ENCODE data around the gene NT5DC3.
"Not testable (repeated sequence)": the region's sequence is repeated elsewhere in the genome, so short reads cannot be mapped to it uniquely, and the experiment has no call there.

Gene NT5DC3

DNA sequence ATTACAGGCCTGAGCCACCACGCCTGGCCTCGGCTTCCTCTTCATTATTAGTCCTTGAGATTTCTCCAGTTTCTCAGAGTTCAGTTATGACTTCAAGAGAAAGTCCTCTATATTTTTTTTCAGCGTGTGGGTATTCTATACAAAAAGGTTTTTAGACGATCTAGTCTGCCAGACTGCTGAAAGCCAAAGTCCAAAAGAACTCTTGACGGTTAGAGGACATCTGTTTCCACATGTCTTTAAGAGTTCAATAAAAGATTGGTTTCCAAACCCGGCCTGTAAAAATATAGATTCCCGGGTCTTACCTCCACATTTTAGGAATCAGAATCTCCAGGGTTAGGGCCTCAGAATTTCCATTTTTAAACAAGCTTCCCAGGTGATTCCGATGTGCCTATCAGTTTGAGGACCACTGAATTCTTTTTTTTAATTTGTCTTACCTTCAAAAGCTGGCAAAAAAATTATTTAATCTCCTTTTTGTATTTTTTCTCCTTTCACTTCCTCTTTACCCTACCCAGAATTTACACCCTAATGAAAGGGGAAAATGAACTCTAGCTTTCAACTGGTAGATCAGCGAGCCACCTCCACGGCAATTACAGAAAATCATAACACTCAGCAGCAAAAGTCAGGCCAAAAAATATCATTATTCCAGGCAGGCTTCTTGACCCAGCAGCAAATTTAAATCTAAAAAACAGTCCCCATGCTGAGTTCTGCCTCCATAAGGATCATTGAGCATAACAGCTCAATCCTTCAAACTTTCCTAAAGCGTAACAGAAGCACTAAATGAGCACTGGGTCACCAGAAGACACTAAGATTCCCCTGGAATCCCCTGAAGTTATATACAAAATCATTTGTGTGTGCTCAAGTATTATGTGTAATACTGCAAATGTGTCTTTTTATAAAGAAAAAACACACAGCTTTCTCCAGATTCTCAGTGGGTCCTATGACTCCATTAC lies 8.7 kb downstream of the NT5DC3 start:
- no peak for DNase-seq

DNA sequence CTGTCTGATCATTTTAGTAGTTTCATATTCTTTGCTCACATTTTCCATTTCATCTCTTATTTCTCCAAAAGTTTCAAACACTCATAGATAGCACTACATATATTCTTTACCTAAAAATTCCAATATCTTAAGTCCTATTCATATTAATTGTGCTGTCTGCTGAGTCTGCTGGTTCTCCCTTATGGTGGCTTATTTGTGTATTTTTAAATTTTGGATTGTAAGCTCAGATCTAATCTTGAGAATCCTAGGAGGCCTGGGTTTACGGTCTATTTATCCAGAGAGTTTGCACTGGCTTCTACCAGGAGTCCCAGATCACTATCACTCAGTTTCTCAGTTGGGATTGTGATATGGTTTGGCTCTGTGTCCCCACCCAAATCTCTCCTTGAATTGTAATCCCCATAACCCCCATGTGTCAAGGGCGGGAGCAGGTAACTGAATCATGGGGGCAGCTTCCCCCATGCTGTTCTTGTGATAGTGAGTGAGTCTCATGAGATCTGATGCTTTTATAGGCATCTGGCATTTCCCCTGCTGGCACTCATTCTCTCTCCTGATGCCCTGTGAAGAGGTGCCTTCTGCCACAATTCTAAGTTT lies 10.2 kb downstream of the NT5DC3 start:
- no peak for DNase-seq

DNA sequence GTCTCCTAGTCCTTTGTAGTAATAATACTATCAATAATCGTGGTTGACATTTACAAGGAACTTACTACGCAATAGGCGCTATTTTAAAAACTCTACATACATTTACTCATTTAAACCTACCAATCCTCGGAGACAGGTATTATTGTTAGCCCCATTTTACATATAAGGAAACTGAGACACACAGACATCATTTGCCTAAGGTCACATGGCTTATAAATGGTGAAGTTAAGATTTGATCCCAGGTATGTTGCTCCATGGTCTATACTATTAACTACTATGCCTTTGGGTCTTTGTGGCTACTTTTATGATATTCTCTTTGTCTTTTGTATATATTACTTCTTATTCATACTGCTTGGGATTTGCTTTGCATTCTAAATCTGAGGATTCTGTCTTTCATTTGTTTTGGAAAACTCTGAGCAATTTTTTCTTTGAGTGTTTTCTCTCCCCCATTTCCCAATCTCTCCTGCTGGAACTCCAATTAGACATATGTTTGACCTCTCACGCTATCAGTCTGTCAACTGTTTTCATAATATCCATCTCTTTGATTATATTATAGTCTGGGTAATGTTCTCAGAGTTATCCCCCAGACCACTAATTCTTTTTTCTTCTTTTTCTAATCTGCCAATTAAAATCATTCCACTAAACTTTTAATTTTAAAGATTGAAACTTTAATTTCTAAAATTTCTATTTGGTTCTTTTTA lies 10.9 kb downstream of the NT5DC3 start:
- no peak for DNase-seq

DNA sequence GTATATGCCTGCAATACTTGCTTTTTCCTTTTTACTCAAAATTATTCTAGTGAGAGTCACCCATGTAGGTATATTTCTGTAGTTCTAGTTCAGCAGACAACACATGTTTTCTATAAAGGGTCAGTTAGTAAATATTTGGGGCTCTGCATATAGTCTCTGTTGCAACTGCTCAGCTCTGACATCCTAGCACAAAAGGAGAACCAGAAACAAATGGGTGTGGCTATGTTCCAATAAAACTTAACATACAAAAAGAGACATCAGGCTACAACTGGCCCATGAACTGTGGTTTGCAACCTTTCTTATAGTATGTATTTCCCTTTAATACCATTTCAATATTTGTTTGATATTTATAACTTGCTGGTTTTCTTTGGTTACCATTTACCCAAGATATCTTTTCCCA lies 11.9 kb downstream of the NT5DC3 start:
- DNase-seq = no peak

DNA sequence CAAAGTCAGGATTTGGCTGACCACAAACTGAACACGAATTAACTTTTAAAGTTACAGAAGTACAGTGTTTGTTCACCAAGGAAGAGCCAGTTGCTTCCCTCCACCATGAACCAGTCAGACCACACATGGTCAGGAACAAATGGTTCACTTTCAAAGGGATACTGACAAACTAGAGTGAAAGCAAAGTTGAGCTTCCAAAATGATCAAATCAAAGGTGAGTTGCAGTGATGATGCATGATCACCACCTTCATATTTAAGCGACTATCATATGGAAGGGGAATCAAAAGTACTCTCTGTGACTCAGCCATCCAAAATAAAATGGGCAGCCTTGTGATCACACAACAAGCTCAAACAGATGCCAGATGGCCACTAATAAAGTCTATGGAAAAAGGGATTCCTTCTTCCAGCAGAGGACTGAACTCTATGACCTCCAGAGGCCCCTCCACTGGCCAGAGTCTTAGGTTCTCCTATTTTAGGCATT lies 13.1 kb downstream of the NT5DC3 start:
- DNase-seq = no peak

DNA sequence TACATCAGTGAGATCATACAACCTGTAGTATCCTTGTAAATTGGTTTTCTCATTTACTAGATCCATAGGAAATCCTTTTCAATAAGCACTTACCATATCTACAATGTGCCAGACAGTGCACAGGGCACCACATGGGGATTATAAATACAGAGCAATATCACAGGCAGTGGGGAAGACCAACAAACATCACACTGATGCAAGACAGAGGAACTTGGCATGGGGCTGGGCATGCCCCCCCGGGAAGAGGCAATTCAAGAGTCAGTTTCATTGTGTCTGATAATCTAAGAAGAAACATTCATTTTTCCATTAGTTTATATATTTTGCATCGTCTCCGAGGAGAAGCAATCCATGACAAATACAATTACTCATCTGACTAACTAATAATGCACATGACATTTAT lies 16.2 kb downstream of the NT5DC3 start:
- no peak for DNase-seq

DNA sequence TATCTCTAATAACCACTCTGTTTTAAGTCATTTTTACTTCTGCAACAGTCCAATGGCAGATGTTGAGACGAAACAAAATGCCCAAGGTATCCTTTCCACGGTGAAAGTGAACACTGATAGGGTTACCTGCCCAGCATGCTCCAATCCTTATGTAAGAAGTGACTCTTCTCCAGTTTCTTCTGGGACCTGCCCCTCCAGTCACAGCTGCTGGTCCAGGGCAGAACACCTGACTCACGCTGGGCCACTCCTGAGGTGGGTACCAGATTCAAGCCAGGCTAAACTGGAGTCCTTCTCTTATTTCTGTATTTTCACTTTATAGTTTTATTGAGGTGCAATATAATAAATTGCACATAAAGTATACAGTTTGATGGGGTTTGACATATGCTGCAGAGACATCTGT lies 16.7 kb downstream of the NT5DC3 start:
- no peak for DNase-seq

DNA sequence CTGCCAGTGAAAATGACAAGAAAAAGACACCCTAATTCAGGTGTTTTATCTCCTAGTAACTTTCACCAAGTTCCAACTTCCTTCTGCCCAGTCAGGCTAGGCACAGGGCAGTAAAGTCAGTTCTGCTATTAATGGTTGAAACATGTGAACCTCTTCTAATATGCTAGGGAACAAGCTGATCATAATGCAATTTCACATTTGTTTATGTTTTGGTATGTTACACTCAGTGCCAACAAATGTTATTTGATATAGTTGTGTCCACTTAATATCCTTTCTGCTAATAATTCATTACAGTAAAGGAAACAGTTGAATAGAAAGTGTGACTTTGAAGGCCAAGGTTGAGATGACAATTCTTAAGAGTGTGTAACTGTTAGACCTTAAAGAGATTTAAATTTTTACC lies 17.2 kb downstream of the NT5DC3 start:
- DNase-seq = no peak

DNA sequence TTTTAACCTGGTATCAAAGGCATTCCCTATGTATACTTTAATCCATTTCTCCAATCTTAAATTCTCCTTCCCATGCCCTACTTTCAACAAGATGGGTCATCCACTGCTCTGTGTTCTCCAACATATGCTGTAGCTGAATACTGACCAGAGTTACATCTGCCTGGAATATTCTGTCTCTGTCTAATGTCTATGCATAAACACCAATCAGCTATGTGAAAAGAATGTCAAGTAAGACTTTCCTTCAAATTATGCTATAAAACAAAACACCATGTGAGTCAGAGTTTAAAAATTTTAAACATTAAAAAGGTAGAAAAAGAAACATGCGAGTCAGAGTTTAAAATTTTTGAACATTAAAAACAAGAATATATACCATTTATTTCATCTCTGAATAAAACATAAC lies 19.3 kb downstream of the NT5DC3 start:
- DNase-seq = peak; percentile 50

DNA sequence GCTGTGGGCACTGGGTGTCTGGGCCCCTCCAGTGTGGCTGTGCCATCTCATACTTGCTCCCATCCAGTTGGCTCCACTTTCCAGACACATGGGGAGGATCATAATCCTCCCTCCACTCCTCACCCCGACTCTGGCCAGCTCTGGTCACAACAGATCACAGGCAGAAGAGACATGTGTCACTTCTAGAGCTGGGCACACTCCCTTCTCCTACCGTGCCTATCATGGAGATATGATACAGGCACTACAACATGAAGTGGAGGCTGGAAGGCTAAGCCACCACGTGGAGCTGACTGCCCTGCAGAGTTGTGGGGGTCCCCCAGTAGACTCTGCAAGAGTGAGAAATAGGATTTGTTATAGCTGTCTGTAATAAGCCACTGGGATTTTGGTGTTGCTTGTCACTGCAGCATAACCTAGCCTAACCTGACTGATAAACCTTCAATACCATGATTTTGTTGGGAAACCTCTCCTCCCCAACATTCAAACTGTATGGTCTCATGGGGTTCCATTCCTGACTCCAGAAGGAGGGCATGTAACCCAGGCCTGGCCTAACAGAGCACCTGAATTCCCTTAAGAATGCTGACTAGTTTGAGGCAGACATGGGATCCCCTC lies 20.0 kb downstream of the NT5DC3 start:
- DNase-seq = no peak

DNA sequence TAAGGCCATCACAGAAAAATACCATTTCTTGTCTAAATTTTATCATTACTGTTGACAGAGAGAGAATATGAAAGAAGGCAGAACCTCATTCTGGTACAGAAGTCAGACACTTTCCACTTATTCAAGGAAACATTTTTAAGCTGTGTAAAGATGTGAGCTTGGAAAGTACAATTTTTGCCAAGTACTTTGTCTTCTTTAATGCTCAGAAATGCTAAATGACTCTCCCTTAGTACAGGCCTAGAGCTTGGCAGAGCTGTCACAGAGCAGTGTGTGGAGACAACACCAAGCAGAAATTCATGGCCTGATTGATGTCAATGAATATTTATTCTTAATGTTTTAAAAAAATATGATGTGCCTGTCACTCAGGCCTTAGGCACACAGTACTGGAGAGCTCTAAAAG lies 20.7 kb downstream of the NT5DC3 start:
- no peak for DNase-seq

DNA sequence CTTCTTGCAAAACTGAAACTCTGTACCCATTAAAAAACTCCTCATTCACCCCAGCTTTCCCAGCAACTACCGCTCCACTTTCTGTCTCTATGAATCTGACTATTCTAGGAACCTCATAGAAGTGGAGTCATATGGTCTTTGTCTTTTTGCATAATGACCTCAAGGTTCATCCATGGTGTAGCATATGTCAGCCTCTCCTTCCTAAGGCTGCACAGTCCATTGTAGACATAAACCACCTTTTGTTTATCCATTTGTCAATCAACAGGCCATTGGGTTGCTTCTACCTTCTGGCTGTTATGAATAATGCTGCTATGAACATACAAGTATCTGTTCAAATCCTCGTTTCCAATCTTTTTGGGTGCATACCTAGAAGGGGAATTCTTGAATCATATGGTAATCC lies 21.1 kb downstream of the NT5DC3 start:
- DNase-seq = no peak

DNA sequence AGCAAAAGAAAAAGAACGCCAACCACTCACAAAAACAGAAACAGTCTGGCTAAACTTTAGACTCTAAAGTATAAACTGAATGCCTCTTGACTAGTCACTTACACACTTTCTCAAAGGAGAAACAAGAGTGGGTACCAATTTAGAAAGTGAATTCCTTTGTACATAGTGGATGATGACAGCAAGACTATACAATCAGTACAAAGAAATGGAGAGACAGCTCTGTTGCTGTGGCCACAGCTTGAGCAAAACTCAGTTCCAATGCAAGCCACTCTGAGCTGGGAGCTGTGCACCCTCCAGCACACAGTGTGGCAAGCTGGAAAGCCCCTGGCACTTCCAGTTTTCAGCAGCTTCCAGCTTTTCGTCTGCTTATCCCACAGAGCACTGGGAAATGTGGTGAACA lies 21.7 kb downstream of the NT5DC3 start:
- DNase-seq = no peak

DNA sequence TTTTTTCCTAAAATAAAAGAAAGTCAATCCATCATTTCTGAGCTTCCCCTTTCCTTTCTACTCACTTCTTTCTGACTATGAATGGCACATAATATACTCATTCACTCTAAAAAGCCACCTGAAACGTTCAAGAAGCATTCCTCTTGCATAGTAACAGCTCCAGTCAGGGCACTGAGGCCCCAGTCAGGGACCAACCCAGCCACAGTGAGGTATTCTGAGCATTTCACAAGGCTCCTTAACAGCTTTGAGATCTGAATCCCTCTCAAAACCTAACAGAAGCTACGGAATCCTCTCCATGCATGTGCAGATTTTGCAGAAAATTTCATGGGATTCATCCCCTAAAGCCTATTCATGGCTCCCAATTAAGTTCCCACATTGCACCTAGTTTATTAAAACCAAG lies 23.2 kb downstream of the NT5DC3 start:
- DNase-seq = no peak

DNA sequence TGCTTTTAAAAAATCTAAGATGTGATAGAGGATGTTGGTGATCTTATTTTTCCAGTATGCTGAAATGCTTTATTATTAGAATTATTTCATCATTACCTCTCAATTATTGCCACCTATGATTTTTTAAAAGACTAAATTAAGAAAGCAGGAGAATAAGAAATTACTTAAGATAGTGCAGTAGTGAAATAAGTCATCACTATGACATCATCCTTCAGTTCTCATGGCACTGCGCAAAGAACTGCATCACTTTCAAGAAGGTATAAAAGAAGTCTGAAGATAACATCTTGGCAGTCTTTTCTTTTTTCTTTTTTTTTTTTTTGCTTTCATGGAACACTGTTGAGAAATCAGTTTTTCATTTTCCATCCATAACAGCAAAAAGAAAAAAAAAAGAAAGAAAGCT lies 24.4 kb downstream of the NT5DC3 start:
- DNase-seq = no peak

DNA sequence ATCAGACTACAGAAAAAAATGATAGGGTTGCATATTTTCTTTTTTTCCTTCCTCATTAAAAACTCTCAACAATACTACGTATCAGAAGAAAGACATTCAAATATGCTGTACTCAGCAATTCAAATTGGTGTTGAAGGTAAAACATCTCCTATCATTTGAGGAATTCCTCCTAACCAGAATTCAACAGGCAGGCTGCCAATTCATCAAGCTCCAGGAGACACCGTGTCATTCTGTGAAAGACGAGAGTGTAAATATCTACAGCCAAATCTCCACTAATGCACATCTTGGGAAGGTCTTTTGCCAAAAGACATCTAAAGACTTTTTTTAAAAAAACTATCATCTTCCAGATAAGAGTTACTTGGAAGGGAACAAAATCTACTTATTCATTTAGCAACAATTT lies 26.6 kb downstream of the NT5DC3 start:
- peak; percentile 60 for DNase-seq

DNA sequence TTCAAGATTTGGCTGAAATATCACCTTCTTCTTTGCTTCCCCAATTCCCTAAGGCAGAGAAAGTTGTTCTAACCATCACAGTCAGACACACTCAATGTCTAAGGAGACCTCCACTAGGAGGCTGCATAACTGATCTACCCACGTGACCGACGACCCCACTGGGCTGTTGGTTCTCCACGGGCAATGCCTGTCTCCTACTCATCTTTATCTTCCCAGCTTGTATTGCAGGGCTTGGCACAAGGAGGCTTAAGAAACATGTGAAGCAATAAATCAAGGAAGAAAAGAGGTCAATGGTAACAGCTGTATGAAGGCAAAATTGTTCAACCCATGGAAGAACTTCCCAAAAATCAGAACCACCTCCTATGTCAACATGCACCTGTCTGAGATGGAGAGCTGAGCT lies 27.1 kb downstream of the NT5DC3 start:
- no peak for DNase-seq

DNA sequence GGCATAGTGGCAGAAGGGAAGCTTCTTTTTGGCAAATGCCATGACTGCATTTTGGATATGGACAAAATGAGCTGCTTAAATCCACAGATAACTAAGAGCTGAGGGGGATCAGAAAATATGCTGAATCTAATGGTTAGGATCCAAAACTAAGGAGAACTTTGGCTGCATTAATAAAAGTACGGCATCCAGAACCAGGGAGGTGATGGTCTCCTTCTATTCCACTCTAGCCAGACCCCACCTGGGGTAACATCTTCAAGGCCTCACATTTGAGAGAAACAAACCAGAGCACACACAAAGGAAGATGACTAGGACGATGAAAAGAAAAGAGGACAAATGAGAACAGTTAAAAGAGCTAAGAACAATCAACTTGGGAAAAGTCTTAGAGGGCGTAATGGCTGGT lies 27.6 kb downstream of the NT5DC3 start:
- DNase-seq = no peak

DNA sequence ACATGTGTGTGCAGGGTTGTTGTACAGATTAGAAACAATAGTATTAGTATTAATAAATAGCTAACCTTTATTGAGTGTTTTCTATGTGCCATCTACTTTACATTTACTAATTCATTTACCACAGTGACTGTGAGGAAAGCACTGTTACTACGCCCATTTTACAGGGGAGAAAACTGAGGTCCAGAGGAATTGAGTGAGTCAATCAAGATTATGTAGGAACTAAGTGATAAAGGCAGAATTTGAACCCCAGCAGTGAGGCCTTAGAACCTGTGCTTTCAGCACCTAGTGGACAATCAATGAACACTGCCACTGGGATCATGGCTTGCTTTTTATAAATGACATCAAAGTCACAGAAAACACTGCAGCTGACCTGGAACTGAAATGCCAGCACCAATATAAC lies 28.2 kb downstream of the NT5DC3 start:
- no peak for DNase-seq

DNA sequence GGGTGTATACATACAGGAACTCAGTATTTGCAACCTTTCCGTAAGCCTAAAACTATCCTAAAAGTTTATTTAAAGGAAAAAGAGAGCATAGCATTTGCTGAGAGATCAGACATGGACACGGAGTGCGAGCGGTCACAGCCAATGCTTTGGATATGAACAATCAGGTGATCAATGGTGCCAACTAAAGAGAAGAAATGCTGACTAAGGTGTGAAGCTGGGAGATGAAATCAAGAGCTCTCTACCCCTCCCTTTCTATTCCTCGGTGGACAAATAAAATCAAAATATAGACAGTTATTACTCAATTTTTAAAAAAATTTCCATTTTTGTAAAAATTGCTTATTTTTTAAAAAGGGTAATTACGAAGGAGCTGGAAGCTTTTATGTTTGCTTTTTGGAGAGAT lies 29.2 kb downstream of the NT5DC3 start:
- DNase-seq = no peak

DNA sequence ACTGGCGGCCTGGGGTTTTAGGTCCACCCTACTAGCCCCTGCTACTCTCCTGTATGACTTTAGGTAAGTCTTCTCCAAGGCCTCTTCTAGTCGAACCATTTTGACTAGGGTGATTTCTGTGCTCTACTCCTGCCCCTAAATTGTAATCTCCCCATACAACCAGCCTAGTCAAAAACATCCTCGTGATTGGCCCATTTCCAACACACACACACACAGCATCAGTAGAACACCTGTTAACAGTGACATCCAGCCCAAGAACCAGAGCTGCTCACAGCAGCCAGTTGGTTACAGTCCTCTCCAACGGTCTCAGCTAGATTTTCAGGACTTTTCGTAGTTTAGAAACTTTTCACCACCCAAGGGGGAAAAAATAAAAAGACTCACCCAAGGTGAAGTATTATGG lies 30.9 kb downstream of the NT5DC3 start:
- no peak for DNase-seq

DNA sequence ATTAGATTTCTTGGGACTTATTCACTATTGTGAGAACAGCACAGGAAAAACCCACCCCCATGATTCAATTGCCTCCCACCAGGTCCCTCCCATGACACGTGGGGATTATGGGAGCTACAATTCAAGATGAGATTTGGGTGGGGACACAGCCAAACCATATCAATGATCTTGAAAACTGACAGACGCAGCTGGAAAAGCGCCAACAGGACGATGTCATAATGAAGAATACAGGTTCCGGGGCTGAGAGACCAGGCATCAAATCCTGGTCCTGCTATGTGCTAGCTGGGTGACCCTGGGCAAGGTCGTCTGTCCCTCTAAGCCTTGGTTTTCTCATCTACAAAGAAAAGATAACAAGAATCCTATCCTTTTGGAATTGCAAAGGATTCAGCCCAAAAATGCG lies 31.4 kb downstream of the NT5DC3 start:
- DNase-seq = not testable (repeated sequence)

DNA sequence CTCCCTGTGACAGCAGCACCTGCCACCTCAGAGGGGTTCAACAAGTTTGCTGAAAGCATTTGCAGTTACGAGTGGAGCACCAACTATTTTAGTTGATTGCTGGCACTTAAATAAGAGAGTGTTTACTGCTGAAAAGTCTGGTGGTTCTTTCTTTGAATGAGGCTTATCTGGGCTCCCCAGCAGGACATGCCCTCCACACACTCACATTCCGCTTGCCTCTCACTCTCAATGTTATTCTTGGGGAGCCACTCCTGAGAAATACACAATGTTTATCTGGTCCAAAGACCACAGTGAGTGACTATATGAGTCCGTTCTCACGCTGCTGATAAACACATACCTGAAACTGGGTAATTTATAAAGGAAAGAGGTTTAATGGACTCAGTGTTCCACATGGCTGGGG lies 31.9 kb downstream of the NT5DC3 start:
- DNase-seq = no peak
